KBM-7 (cell line): Measurements from ENCODE around the gene GABBR2.
"Not testable (repeated sequence)": the region's sequence is repeated elsewhere in the genome, so short reads cannot be mapped to it uniquely, and the experiment has no call there.

ENCODE experiments used
- DNase-seq: peaks from one replicate; pipeline ENCODE4 v3.0.0-alpha.2; 2015
- in situ Hi-C: fragments of 300-500 bp; cut with MboI; formaldehyde crosslinking; loops from 2 replicates; pipeline ENCODE4 v1.14.3; 2020; ENCODE audit warnings: low sequenced_read_pairs, low pct_unique_long_range_greater_than_20kb, mixed read lengths

GABBR2 gene

GRCh38 chr9:98690686-98691085 lies 18.0 kb downstream of the GABBR2 start:
- in situ Hi-C loops = no loop called here

GRCh38 chr9:98688710-98689495 lies 19.8 kb downstream of the GABBR2 start:
- DNase-seq = no peak
- in situ Hi-C loops = no loop called here

More at GRCh38 chr9:98690686-98691085, 18.0 kb downstream of the GABBR2 start:
- no peak for DNase-seq

DNA sequence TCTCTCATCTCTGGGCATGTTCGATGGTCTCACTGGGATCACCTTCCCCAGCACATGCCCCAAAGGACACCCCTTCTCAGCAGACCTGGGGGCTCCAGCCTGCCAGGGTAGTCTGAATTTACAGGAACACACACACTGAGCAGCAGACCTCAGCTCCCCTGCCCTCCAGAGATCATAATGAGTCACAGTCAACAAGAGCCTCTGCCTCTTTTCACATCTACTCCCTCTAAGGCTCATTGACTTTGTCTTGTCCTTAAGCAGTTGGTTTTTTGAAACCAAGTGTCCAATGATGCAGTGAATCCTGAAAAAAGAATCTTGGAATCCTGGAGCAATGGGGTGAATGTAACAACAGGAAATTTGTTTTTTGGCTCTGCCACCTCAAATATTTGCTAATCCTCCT lies 20.8 kb downstream of the GABBR2 start:
- no peak for DNase-seq
- in situ Hi-C loops = no loop called here

DNA sequence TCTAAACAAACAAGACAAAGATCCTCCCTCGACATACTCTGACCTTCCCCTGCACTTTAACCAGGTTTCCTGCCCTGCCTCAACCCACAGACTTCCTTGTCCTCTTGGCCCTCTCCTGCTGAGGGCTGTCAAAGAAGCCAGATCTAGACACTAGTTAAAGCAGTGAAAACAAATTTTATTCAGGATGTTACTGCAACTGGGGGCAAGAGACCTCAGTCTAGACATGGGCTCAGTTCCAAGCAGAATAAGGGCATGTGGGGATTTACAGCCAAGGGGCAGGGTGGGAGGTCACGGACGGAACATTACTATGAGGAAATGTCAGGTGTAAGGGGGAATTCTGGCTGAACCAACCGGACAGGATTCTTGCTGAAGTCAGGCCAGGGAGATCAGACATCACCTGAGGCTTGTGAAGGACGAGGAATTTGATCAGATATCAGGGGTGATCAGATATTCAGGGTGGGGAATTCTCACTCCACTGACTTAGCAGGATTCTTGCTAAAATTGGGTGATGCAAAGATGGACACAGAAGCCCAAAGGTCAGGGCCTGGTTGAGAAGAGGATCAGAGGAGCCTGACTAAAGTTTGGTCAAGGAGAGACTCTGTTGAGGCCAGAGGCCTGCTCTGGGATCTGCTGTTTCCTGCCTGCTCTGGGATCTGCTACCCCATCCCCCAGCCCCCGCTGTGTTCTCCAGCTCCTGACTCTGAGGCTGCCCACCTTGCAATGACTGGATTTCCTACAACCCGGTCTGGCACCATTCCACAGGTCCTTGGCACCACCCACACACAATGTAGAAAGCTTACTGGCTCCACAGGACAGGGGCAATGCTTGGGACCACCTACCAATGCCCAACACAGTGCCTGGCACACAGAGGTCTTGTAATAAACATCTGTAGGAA lies 21.5 kb downstream of the GABBR2 start:
- no peak for DNase-seq
- in situ Hi-C loops = no loop called here

- DNase-seq, in situ Hi-C loops: not testable (repeated sequence)
Measured at GRCh38 chr9:98684816-98685215, 23.9 kb downstream of the GABBR2 start.

GRCh38 chr9:98678244-98678842 lies 30.4 kb downstream of the GABBR2 start:
- no peak for DNase-seq
- in situ Hi-C loops = no loop called here

GRCh38 chr9:98673681-98674080 lies 35.1 kb downstream of the GABBR2 start:
- in situ Hi-C loops = no loop called here
- no peak for DNase-seq

GRCh38 chr9:98667005-98667640 lies 41.6 kb downstream of the GABBR2 start:
- in situ Hi-C loops = no loop called here
- DNase-seq = no peak

DNA sequence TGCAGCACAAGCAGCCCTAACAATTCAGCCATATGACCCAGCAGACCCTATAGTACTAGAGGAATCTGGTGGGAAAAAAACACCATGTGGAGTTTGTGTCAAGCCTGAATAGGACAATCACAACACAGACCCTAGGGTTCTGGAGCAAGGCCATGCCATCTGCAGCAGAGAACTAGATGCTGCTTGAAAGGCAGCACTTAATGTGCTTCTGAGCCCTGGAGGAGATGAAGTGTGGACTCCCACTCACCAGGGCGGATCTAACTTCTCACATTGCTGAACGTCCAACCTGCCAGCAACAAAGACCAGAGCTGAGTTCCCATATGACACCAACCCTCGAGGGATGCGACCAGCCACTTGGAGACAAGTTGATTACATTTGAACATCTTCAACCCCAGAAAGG lies 43.2 kb downstream of the GABBR2 start:
- DNase-seq = no peak
- in situ Hi-C loops = no loop called here

- in situ Hi-C loops = no loop called here
- no peak for DNase-seq
Measured at GRCh38 chr9:98660541-98660940, 48.2 kb downstream of the GABBR2 start.

- DNase-seq = no peak
- in situ Hi-C loops = no loop called here
Measured at GRCh38 chr9:98658951-98659351, 49.8 kb downstream of the GABBR2 start.

DNA sequence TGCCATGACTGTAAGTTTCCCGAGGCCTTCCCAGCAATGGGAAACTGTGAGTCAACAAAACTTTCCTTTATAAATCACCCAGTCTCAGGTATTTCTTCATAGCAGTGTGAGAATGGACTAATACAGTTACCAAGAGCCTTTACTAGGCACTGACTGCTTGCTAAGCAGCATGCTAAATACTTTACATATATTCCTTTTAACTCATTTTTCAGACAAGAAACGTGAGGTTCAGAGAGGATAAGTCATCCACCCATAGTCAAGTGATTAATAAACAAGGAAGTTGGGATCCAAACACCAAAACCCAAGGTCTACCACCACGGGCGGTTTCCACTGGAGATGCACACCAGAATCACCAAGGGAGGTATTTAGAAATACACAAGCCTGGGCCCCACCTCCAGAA lies 50.8 kb downstream of the GABBR2 start:
- in situ Hi-C loops = no loop called here
- no peak for DNase-seq

DNA sequence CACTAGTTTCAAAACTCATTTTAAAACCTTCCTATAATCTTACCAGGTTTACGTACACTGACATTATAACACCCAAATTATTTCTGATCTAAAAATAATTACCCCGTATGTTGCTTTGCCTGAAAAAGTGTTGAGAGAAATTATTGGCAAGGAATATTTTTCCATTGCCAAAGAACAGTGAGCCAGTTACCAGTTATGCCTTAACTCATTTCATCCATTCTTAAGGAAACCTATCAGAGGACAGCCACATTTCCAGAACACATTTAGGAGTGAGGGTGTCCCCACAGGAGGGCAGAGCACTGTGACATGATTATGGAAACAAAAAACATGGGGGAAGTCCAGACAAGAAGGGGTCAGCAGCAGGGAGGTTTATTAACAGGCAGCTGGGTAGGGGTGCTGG lies 52.2 kb downstream of the GABBR2 start:
- no peak for DNase-seq
- in situ Hi-C loops = no loop called here

DNA sequence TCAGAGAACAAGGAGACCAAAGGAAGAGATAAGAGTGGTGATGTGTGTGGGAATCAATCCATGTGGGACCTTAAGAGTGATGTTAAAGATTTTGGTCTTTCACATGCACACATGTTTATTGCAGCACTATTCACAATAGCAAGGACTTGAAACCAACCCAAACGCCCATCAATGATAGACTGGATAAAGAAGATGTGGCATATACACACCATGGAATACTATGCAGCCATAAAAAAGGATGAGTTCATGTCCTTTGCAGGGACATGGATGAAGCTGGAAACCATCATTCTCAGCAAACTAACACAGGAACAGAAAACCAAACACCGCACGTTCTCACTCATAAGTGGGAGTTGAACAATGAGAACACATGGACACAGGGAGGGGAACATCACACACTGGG lies 53.3 kb downstream of the GABBR2 start:
- DNase-seq, in situ Hi-C loops: not testable (repeated sequence)

DNA sequence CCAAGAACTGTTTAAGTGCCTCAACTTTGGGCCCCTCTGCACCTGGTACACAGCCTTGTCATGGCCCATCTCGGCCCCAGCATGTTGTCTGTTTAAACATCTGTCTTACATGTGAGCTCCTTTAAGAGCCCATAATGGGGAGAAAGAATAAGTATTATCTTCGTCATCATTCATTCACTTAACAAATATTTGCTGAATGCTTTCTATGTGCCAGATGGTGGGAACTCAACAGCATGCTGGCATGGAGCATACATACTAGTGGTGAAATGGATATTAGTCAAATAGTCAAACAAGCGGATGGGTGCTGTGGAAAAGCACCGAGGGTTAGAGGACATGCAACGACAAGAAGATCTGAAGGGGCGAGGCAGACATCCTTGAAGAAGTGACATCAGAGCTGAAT lies 54.5 kb downstream of the GABBR2 start:
- DNase-seq = no peak
- in situ Hi-C loops = no loop called here

DNA sequence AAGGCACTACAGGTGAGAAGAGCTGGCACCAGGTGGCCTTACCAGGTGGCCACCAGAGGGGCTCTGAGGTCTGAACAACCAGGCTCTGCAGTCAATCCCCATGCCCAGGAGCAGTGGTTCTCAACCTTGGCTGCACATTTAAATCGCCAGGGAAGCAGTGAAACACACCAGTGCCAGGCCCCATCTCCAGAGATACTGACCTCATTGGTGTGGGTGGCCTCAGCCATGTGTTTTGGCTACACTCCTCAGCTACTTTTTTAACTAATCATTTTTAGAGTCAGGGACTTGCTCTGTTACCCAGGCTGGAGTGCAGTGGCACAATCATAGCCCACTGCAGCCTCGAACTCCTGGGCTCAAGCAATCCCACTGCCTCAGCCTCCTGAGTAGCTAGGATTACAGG lies 56.0 kb downstream of the GABBR2 start:
- no peak for DNase-seq
- in situ Hi-C loops = no loop called here

GRCh38 chr9:98652302-98652701 lies 56.4 kb downstream of the GABBR2 start:
- DNase-seq = no peak
- in situ Hi-C loops = no loop called here

DNA sequence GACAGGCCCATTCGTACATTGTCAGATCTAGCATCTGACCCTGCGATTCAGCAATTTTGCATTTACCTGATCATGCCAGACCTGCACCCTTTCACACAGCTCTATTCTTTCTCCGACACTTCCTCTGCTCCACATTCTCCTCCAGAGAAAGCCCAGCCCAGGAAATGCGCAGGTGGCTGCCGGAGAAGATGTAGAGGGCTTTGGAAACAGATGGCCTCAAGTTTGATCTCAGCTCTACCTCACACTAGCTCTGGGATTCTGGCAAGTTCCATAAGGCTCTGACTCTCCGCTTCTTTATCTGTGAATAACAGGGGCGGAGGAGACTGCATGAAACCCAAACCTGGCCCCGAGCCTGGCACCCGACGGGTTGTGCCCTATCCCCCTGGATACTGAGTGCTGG lies 61.5 kb downstream of the GABBR2 start:
- DNase-seq = no peak
- in situ Hi-C loops = no loop called here

GRCh38 chr9:98644011-98644410 lies 64.7 kb downstream of the GABBR2 start:
- DNase-seq = no peak
- in situ Hi-C loops = no loop called here
